GM21423 (cell line): Measurements from ENCODE around the gene ZFP69B.

ENCODE experiments used
- ATAC-seq: cut with Tn5 transposase; IDR thresholded peaks from one replicate; pipeline ENCODE4 v1.9.1; 2021; ENCODE audit warnings: mild to moderate bottlenecking, moderate library complexity; ENCODE audit not compliant: unreplicated experiment

The ZFP69B gene

DNA sequence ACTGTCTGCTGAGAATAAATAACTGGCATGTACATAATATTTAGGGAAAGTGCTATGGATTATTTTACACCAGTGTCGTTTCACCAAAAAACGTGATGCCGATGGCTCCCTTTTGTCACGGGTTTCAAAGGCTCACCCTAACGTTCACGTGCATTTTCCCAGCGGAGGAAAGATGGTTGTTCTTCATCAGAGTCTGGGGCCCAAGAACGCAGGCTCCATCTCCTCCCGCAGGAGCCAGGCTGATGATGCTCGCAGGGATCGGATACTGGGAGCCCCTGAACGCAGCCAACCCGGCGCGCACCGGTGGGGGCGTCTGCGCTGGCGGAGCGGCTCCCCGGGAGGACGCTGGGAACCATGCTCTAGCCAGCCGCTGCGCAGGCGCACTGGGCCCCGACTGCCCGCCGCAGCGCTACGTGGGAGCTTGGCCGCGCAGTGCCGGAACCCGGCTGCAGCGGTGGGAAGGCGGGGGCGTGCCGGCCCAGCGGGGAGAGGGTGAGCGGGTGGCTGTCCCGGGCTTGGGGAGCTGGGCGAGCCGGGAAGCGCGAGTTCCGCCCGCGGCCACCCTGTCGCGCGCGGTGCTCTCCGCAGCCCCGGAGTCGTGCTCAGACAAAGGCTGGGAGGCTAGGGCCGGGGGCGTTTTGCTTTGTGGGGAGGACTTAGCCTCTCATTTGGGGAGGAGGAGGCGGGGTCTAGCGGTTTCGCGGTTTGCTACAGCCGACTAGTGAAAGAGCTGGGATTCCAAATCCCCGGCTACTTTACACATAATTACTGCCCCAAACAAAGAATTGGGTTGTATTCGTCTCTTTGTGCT is at the start of gene ZFP69B:
ZFP69B (plus strand) TSS at position 793 of the 811 bp plus-strand sequence. CDS start 486 bp downstream, outside the sequence.
- ATAC-seq: peak; percentile 89

DNA sequence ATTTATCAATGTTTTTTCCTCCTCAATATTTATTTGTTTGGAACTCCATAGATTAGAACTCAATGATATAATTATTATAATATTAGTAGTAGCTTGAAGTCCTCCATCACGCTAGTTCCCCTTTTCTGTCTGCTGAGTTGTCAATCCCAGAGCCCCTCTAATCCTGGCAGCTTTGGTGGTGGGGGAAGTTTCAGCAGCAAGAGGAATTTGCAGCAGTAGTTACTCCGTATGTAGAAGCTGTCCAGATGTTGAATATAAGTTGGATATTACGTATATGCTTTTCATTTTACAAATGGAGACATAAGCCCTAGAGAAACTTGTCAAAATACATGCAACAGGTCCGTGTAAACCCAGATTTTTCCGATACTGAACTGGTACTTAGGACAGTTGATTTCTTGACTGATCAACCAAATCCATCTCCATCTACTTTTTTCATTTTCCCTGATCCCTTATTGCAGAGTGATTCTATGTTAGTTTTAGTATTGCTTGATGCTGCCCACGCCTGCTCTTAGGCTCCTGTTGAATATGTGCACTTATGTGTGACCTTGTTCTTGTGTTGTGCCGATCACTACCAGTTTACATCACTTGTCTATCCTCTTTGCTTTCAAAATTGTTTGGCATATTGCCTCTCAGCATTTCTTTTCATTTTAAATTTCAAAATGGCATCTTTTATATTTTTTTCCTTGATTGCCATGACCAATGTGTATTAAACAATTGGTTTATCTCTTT is 48.6 kb upstream of the ZFP69B start:
- no peak for ATAC-seq

DNA sequence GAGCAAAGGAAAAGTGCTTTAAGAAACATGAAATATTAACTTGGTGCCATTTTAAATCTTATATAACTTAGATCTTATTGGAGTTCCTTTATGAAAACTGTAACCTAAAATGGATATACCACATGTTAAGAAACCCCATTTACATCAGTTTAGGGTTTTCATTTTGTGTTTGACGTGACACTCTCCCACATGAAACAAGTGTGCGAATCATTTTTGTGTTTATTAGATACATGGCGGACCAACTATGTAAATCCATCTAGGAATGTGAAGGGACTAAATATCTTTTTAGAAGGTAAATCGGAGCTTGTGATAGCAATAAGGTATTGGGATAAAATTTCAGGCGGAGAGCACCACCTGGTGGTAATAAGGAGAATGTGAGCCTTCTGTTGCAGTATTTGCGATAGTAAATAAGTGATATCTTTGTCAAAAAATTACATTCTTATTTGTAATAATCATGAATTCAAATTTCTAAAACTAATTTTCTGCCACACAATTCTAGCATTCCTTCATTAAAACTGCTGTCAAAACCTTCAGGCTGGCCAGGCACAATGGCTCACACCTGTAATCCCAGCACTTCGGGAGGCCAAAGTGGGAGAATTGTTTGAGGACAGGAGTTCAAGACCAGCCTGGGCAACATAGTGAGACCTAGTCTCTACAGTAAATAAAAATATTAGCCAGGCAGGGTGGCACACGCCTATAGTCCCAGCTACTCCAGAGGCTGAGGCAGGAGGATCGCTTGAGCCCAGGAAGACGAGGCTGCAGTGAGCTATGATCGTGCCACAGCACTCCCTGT is 45.4 kb upstream of the ZFP69B start:
- ATAC-seq: no peak

DNA sequence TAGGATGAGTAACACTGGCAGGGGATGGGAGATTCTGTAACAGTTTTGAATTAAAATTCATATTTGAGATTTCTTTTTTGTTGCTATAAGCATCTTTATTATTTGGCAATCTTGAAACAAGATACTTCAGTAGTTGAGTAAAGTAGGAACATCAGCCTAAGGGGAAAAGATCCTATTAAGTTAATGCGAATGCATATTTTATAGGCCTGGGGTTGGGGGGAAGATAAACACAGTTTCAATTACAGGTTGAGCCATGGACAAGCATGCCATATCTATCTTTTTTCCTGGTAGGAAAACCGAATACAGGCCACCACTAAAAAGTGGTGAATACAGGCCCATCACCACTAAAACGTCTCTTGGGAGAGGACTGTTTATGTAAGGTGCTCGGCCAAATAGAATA is 44.5 kb upstream of the ZFP69B start:
- no peak for ATAC-seq

DNA sequence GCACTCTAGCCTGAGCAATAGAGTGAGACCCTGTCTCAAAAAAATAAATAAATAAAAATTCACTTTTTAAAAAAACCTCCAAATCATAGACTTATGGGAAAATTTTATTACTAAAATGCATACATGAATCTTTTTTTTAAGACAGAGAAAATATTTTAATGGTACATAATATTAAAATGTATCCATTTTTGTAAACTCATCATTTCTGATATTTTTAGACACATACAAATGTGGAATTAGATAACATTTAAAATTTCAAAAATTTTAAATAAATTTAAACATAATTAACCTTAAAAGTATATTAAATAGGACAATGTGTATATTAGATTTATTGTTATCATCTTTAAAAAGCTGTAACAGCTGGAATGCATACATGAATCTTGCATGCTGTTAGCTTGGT is 42.8 kb upstream of the ZFP69B start:
- ATAC-seq: no peak

DNA sequence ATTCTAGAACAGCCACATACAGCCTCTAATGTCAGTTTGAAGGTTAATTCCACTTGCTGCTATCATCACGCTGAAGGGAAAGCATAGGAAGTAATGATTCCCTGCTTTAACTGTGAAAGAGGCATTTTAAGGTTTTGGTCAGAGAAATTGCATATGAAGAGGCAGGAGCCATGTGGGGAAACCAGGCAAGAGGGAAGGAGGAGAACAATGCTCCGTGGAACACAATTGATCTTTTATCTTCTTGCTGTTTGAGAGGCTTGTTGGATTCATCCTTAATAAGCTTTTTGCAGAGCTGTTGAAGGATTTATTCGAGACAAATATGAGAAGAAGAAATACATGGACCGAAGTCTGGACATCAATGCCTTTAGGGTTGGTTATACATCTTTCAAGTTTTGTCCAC is 40.8 kb upstream of the ZFP69B start:
- no peak for ATAC-seq

DNA sequence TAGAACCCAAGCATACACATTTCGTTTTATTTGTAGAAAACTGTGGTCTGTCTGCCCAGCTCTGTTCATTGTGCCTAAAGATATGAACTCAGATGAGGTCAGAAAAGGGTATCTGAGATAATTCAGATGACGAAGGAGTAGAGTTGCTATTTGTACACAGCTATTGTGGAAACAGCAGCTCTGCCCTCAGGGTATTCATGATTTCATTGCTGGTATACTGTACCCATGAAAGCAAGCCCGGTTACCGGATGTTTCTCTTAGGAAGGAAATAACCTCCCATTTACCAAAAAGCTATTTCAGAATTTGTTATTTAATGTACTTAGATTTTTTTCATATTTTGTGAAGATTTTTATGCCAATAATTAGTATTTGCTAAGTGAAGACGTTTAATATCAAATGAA is 39.0 kb upstream of the ZFP69B start:
- ATAC-seq: no peak

DNA sequence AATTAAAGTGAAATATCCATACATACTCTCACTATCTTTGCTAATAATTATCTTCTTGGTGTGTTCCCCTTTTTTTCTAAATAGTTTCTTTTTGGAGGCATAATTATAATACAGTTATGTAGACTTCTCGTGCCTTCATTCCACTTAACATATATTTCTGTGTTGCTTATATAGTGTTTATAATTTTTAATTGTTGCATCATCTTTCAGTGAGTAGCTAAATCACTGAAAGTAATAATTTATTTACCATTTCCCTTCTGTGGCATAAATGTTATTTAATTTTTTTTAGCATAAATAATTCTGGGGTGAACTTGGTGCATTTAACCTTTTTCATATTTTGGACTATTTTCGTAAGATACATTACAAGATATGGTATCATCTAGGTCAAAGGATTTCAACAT is 38.4 kb upstream of the ZFP69B start:
- ATAC-seq: no peak

DNA sequence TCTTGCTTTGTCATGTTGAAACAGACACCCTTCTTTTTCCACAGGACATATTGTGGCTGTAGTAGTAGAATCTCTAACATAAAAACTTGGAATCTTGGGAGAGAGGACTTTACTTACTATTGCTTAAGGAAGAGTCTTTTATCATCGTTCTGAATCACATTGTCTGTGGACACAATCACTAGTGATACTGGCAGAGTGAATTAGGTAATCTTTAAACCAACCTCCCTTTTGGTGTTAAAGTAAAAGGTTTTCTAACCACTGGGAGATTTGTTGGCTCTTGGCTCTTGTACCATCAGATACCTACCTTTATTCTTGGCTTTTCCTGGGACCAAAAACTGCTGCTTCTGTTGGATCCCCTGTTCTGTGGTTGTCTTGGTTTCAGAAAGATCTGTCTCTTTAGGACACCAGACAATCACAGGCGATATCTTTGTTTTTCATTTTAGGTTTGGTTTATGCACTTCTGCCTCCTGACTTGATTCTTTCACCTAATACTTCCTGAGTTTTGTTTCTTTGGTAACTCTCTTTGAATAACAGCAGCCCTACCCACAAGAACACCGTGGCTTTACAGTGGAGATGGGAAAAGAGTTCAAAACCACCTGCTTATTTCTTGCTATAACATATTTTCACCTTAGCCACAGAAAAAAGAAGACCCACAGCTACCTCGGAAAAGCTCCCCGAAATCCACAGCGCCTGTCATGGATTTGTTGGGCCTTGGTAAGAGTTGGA is 36.6 kb upstream of the ZFP69B start:
- no peak for ATAC-seq

DNA sequence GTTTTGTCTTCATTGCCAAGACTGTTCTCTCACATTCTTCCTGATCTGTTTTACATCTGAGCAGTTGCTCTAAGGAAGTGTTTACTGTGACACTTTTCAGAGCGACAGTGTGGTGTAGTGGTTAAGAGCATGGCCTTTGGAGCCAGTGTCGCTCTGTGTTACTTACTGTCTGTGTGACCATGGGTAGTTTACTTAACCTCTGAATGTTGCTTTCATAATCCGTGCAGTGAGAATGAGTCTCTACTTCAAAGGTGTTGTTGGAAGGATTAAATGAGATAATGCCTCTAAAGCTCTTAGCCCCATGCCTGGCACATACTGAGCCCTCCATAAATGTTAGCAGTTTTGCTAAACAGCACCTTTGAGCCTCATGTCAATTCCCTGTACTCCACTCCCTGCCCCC is 35.9 kb upstream of the ZFP69B start:
- no peak for ATAC-seq

DNA sequence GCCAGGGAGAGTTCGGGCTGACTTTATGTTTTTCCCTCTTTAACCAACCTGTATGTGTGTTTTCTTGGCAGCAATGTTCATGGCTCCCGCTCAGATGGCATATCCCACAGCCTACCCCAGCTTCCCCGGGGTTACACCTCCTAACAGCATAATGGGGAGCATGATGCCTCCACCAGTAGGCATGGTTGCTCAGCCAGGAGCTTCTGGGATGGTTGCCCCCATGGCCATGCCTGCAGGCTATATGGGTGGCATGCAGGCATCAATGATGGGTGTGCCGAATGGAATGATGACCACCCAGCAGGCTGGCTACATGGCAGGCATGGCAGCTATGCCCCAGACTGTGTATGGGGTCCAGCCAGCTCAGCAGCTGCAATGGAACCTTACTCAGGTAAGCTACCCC is 33.6 kb upstream of the ZFP69B start:
- ATAC-seq: no peak

DNA sequence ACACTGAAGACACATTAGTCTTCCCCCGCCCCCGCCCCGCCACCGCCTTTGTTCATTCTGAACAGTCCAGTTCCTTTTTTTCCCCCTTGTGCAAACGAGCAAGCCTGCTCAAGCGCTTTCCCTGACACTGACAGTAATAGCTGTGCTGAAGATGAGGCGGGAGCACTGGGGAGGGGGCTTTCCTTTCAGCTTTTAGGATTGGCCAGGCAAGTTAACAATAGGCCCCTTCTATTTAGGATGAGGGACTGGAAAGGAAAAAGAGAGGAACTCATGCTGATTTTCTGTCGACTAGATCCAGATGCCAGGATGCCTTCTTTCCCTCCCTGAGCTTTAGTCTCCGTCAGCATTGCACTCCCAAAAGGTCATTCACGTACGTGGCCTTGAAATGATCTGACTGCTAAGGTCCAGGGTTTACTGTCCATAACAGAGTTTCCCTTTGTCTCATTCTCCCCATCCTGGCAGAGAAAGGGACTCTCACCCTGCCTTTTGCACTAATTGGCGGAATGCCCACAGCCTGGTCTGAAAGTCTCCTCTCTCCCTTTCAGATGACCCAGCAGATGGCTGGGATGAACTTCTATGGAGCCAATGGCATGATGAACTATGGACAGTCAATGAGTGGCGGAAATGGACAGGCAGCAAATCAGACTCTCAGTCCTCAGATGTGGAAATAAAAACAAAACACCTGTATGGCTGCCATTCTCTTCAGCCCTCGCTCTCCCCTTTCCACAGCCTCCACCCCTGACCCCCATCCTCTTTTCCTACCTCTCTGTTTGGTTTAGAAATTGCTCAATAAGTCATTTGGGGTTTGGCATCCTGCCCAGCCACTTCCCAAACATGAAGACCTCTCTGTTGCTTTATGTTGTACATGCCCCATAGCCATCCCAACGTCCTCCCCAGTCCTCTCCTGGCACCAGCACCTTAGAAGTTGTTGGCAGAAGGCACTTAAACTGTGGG is 28.6 kb upstream of the ZFP69B start:
- ATAC-seq: no peak

DNA sequence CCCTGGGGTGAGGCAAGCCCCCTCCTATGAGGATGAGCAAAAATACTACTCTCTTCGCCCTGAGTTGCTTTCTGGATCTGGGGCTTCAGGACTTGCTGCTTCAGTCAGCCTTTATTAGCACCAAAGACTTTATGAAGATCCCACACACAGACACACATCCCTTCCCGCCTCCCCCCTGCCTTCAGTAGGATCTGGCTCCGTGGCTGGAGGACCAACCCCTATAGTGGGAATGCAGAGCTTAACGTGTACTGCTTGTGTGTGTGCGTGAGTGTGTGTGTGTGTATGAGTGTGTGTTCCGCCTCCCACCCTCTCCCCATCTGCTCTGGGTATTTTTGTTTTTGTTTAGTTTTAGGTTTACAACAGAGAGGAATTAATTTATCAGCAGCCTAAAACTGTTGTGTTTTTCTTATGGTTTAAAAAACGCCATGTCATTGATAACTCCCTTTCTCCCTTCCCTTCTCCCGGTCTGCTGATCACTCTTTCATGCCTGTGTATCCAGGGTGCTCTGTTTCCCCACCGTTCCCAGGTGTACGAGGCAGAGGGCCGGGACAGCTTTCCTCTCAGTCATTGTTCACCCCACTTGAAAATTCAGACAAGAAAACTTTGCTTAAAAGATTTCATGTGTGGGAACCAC is 27.5 kb upstream of the ZFP69B start:
- ATAC-seq: no peak

DNA sequence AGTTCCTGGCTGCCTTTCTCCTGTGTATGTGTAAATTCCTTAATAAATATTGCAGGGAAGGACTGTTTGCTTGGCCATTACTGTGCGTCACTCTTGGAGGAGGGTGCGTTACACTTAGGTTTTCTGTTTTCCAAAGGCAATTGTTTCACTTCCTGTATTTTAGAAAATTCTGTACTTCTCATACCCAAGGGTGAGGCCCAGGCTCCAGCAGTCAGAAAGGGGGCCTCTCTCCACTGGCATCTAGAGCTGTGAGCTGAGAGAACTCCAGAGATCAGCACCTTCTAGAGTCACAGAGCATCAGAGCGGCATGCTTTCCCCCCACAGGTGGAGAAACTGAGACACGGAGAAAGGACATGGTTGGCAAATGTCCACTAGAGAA is 27.0 kb upstream of the ZFP69B start:
- ATAC-seq: no peak

DNA sequence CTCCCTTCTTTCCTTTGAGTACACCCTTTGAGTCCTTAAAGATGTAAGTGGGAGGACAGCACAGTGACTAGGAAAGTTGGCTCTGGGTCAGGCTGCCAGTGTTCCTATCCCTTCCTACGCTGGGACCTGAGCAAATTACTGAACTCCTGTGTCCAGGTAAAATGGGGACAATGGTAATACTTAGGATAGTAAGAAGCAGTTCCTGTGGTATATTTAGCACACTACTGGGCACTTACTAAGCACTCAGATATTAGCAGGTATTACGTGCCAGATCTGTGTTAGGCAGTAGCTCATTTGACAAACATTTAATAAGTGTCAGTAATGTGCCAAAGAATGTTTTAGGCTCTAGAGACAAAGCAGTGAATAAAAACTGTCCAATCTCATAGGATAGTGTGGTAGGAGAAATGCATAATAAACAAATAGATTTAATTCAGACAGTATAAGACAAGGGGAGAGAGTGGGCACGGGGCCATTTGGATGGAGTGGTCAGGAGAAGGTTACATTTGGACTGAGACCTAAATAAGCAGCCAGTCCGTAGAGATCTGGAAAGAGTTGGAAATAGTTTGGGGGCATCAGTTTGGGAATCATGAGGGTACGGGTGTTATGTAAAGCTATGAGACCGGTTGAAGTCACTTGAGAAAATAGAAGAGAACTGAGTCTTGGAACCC is 26.2 kb upstream of the ZFP69B start:
- no peak for ATAC-seq

DNA sequence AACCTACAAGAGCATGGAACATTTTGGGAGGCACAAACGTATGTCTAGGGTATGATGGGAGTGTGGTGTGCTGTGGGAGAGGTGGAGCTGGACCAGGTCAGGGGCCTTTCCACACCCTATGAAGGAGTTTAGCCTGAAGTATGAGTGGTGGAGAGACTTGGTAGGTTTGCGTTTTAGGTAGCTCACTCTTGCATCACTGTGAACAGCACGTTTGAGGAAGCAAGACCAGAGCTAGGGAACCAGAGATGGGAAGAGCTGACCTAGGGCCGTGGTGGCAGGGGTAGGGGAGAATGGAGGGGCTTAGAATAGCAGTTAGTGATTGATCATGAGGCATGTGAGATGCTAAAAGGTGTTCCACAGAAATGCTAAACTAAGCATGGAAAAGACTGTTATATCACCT is 25.1 kb upstream of the ZFP69B start:
- ATAC-seq: no peak

DNA sequence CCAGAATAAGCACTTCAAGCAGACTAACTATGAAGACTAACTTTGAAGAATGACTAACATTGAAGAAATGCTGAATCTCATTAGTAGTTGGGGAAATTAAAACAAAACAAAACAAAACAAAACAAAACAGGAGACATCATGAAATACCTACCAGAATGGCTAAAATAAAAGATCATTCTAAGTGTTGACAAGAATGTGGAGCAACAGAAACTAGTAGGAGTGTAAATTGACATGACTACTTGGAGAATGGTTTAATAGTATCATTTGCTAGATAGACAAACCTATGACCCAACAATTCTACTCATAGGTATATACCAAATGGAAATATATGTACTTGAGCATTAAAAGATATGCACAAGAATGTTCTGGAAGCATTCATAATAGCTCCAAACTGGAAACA is 18.9 kb upstream of the ZFP69B start:
- no peak for ATAC-seq

DNA sequence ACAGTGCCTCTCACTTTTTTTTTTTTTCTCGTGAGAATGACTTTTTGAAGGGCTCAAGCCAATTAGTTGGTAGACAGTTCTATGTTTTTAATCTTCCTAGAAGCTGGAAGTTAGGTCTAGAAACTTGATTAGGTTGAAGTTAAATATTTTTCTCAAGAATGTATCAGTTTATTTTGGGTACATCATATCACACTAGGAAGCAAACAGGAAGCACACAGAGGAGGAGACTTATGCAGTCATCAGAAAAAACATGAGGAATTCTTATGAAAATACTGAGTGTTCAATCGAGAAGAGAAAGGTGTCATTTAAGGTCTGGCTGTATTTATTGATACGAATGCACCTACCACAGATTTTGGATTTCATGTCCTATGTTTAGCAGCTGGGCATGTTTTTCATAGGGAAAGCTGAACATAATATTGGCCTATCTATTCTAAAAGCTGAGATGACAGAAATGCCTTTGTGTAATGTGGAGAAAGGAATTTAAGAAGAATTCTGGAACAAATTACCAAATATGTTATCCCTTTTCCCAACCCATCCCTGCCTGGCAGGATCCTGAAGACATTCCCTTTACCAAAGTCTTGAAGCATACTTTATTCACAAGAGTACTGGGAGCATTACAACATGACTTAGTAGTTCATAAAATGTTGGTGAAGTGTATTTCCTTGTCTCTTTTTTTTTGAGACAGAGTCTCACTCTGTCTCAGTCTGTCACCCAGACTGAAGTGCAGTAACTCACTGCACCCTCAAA is 17.5 kb upstream of the ZFP69B start:
- no peak for ATAC-seq
